ENCODE data around the gene CACNB4. TPM values are rescaled to one million over a fixed set of nuclear protein-coding genes. Genes with fewer than 3 reads are reported as not detected.

CACNB4 gene
- polyA plus RNA-seq, 1 donor, result 1.8 TPM

GRCh38 chr2:151828143-151828889 lies 270.5 kb downstream of the CACNB4 start, which contains the start of gene ARL5A:
Gene ARL5A (minus strand): TSS chr2:151828421. CDS start chr2:151828176, 245 bp downstream.
- peak; percentile 98 to 99 for DNase-seq
- Histone ChIP-seq H3K27me3 (ENCODE audit: control insufficient read depth, insufficient read depth, low read length) (no peaks in the 10 kb centered on the region), H3K9me3 (ENCODE audit: control insufficient read depth, low read depth, low read length) (no peaks in the 10 kb centered on the region), H3K4me3 (ENCODE audit: low read length) (peak within 1 kb of the TSS; percentile 68), H3K27ac (ENCODE audit: low read length) (peak within 1 kb of the TSS; percentile 92), H3K4me1 (ENCODE audit: control insufficient read depth, insufficient read depth, low read length) (peaks cover 9% of the 10 kb centered on the region), H3K36me3 (ENCODE audit: control insufficient read depth, insufficient read depth, low read length) (no peaks in the 10 kb centered on the region)
- WGBS (ENCODE audit: insufficient coverage, low lambda C conversion rate), result 0% methylated on average over 1 of the region's 64 CpGs

- H3K4me3 ChIP-seq (ENCODE audit: low read length), result peak overlapping the region; percentile 68
- no peaks in the 10 kb centered on the region for H3K36me3 ChIP-seq (ENCODE audit: control insufficient read depth, insufficient read depth, low read length)
- no peaks in the 10 kb centered on the region for H3K9me3 ChIP-seq (ENCODE audit: control insufficient read depth, low read depth, low read length)
- H3K4me1 ChIP-seq (ENCODE audit: control insufficient read depth, insufficient read depth, low read length), result peaks cover 9% of the 10 kb centered on the region
- no CpG with 5 or more reads among the region's 38 CpGs for WGBS (ENCODE audit: insufficient coverage, low lambda C conversion rate)
- DNase-seq, result peak in 1 of 2 donors; percentile 57
- H3K27ac ChIP-seq (ENCODE audit: low read length), result peak overlapping the region; percentile 57
- H3K27me3 ChIP-seq (ENCODE audit: control insufficient read depth, insufficient read depth, low read length), result no peaks in the 10 kb centered on the region
Observed at GRCh38 chr2:151827564-151828142, 271.2 kb downstream of the CACNB4 start.

GRCh38 chr2:151826737-151827157 lies 272.1 kb downstream of the CACNB4 start:
- Histone ChIP-seq H3K27ac (ENCODE audit: low read length) (no peak overlapping the region), H3K4me3 (ENCODE audit: low read length) (peak overlapping the region; percentile 68), H3K9me3 (ENCODE audit: control insufficient read depth, low read depth, low read length) (no peaks in the 10 kb centered on the region), H3K27me3 (ENCODE audit: control insufficient read depth, insufficient read depth, low read length) (no peaks in the 10 kb centered on the region), H3K36me3 (ENCODE audit: control insufficient read depth, insufficient read depth, low read length) (no peaks in the 10 kb centered on the region), H3K4me1 (ENCODE audit: control insufficient read depth, insufficient read depth, low read length) (peaks cover 9% of the 10 kb centered on the region)
- no CpG with 5 or more reads among the region's 6 CpGs for WGBS (ENCODE audit: insufficient coverage, low lambda C conversion rate)
- peak in 1 of 2 donors; percentile 52 for DNase-seq

- 73% methylated on average over 2 of the region's 2 CpGs for WGBS (ENCODE audit: insufficient coverage, low lambda C conversion rate)
- H3K4me1 ChIP-seq (ENCODE audit: control insufficient read depth, insufficient read depth, low read length), result peaks cover 9% of the 10 kb centered on the region
- H3K9me3 ChIP-seq (ENCODE audit: control insufficient read depth, low read depth, low read length), result no peaks in the 10 kb centered on the region
- DNase-seq, result no peak
- no peaks in the 10 kb centered on the region for H3K27me3 ChIP-seq (ENCODE audit: control insufficient read depth, insufficient read depth, low read length)
- no peak overlapping the region for H3K27ac ChIP-seq (ENCODE audit: low read length)
- no peaks in the 10 kb centered on the region for H3K36me3 ChIP-seq (ENCODE audit: control insufficient read depth, insufficient read depth, low read length)
- no peak overlapping the region for H3K4me3 ChIP-seq (ENCODE audit: low read length)
Observed at GRCh38 chr2:151824886-151825285, 274.0 kb downstream of the CACNB4 start.

- Histone ChIP-seq H3K27me3 (ENCODE audit: control insufficient read depth, insufficient read depth, low read length) (no peaks in the 10 kb centered on the region), H3K4me3 (ENCODE audit: low read length) (no peak overlapping the region), H3K9me3 (ENCODE audit: control insufficient read depth, low read depth, low read length) (no peaks in the 10 kb centered on the region), H3K36me3 (ENCODE audit: control insufficient read depth, insufficient read depth, low read length) (no peaks in the 10 kb centered on the region), H3K27ac (ENCODE audit: low read length) (no peak overlapping the region), H3K4me1 (ENCODE audit: control insufficient read depth, insufficient read depth, low read length) (peaks cover 5% of the 10 kb centered on the region)
- no peak for DNase-seq
- WGBS (ENCODE audit: insufficient coverage, low lambda C conversion rate), result 80% methylated on average over 1 of the region's 6 CpGs
Observed at GRCh38 chr2:151823651-151824050, 275.2 kb downstream of the CACNB4 start.

GRCh38 chr2:151819920-151820319 lies 278.9 kb downstream of the CACNB4 start:
- Histone ChIP-seq H3K36me3 (ENCODE audit: control insufficient read depth, insufficient read depth, low read length) (peaks cover 5% of the 10 kb centered on the region), H3K4me1 (ENCODE audit: control insufficient read depth, insufficient read depth, low read length) (peaks cover 5% of the 10 kb centered on the region), H3K27me3 (ENCODE audit: control insufficient read depth, insufficient read depth, low read length) (no peaks in the 10 kb centered on the region), H3K9me3 (ENCODE audit: control insufficient read depth, low read depth, low read length) (no peaks in the 10 kb centered on the region), H3K27ac (ENCODE audit: low read length) (no peak overlapping the region), H3K4me3 (ENCODE audit: low read length) (no peak overlapping the region)
- WGBS (ENCODE audit: insufficient coverage, low lambda C conversion rate), result 100% methylated on average over 1 of the region's 2 CpGs
- no peak for DNase-seq

- no CpG with 5 or more reads among the region's 3 CpGs for WGBS (ENCODE audit: insufficient coverage, low lambda C conversion rate)
- Histone ChIP-seq H3K9me3 (ENCODE audit: control insufficient read depth, low read depth, low read length) (no peaks in the 10 kb centered on the region), H3K27me3 (ENCODE audit: control insufficient read depth, insufficient read depth, low read length) (no peaks in the 10 kb centered on the region), H3K27ac (ENCODE audit: low read length) (no peak overlapping the region), H3K4me3 (ENCODE audit: low read length) (no peak overlapping the region), H3K4me1 (ENCODE audit: control insufficient read depth, insufficient read depth, low read length) (peaks cover 5% of the 10 kb centered on the region), H3K36me3 (ENCODE audit: control insufficient read depth, insufficient read depth, low read length) (peaks cover 11% of the 10 kb centered on the region)
- DNase-seq, result no peak
Observed at GRCh38 chr2:151817929-151818328, 280.9 kb downstream of the CACNB4 start.

- peaks cover 5% of the 10 kb centered on the region for H3K4me1 ChIP-seq (ENCODE audit: control insufficient read depth, insufficient read depth, low read length)
- whole genome bisulfite sequencing (ENCODE audit: insufficient coverage, low lambda C conversion rate), result 100% methylated on average over 1 of the region's 2 CpGs
- H3K27me3 ChIP-seq (ENCODE audit: control insufficient read depth, insufficient read depth, low read length), result no peaks in the 10 kb centered on the region
- peak overlapping the region; percentile 37 for H3K27ac ChIP-seq (ENCODE audit: low read length)
- peak in 1 of 2 donors; percentile 62 for DNase-seq
- H3K36me3 ChIP-seq (ENCODE audit: control insufficient read depth, insufficient read depth, low read length), result peaks cover 17% of the 10 kb centered on the region
- H3K4me3 ChIP-seq (ENCODE audit: low read length), result no peak overlapping the region
- H3K9me3 ChIP-seq (ENCODE audit: control insufficient read depth, low read depth, low read length), result no peaks in the 10 kb centered on the region
Observed at GRCh38 chr2:151816843-151817242, 282.0 kb downstream of the CACNB4 start.

GRCh38 chr2:151815821-151816489 lies 282.9 kb downstream of the CACNB4 start:
- H3K4me1 ChIP-seq (ENCODE audit: control insufficient read depth, insufficient read depth, low read length), result peaks cover 2% of the 10 kb centered on the region
- peaks cover 21% of the 10 kb centered on the region for H3K36me3 ChIP-seq (ENCODE audit: control insufficient read depth, insufficient read depth, low read length)
- no peaks in the 10 kb centered on the region for H3K9me3 ChIP-seq (ENCODE audit: control insufficient read depth, low read depth, low read length)
- no peak overlapping the region for H3K4me3 ChIP-seq (ENCODE audit: low read length)
- WGBS (ENCODE audit: insufficient coverage, low lambda C conversion rate), result 79% methylated on average over 4 of the region's 9 CpGs
- H3K27ac ChIP-seq (ENCODE audit: low read length), result no peak overlapping the region
- no peaks in the 10 kb centered on the region for H3K27me3 ChIP-seq (ENCODE audit: control insufficient read depth, insufficient read depth, low read length)
- no peak for DNase-seq

- no CpG with 5 or more reads among the region's 1 CpG for WGBS (ENCODE audit: insufficient coverage, low lambda C conversion rate)
- H3K4me3 ChIP-seq (ENCODE audit: low read length), result no peak overlapping the region
- H3K27me3 ChIP-seq (ENCODE audit: control insufficient read depth, insufficient read depth, low read length), result no peaks in the 10 kb centered on the region
- H3K4me1 ChIP-seq (ENCODE audit: control insufficient read depth, insufficient read depth, low read length), result peaks cover 5% of the 10 kb centered on the region
- H3K9me3 ChIP-seq (ENCODE audit: control insufficient read depth, low read depth, low read length), result no peaks in the 10 kb centered on the region
- peak; percentile 58 to 82 for DNase-seq
- H3K36me3 ChIP-seq (ENCODE audit: control insufficient read depth, insufficient read depth, low read length), result peaks cover 30% of the 10 kb centered on the region
- H3K27ac ChIP-seq (ENCODE audit: low read length), result peak overlapping the region; percentile 25
Observed at GRCh38 chr2:151810489-151810888, 288.4 kb downstream of the CACNB4 start.

Measured in large intestine (tissue), 3 donors.